RWPE2 (cell line): ENCODE results near the gene C1orf35.

ENCODE experiments used
- ATAC-seq: fragments of 200-7000 bp; cut with Tn5 transposase; 3 replicates; pipeline ENCODE4 v1.9.1; 2021; ENCODE audit warnings: low read depth
- DNase-seq: peaks from one replicate; pipeline ENCODE4 v3.0.0-alpha.2; 2020; ENCODE audit warnings: low spot score
- H3K27ac ChIP-seq: fragments of 450-650 bp; 2 replicates; pipeline ENCODE4 v1.5.1; 2017; ENCODE audit warnings: mild to moderate bottlenecking; ENCODE audit not compliant: poor library complexity, severe bottlenecking
- H3K27me3 ChIP-seq: fragments of 250-450 bp; sonication (Bioruptor Pico); 2 replicates; pipeline ENCODE4 v1.5.1; 2021; ENCODE audit warnings: mild to moderate bottlenecking, moderate library complexity; ENCODE audit not compliant: insufficient read depth, poor library complexity, severe bottlenecking
- H3K36me3 ChIP-seq: fragments of 250-450 bp; sonication (Bioruptor Pico); 2 replicates; pipeline ENCODE4 v1.5.1; 2020; ENCODE audit warnings: low read depth, mild to moderate bottlenecking, moderate library complexity
- H3K4me1 ChIP-seq: fragments of 250-450 bp; sonication (Bioruptor Pico); 2 replicates; pipeline ENCODE4 v1.5.1; 2021; ENCODE audit warnings: mild to moderate bottlenecking, moderate library complexity; ENCODE audit not compliant: insufficient read depth, poor library complexity, severe bottlenecking
- H3K4me3 ChIP-seq: fragments of 250-450 bp; sonication (Bioruptor Pico); 2 replicates; pipeline ENCODE4 v1.5.1; 2021; ENCODE audit warnings: mild to moderate bottlenecking, moderate library complexity; ENCODE audit not compliant: severe bottlenecking
- H3K9me3 ChIP-seq: fragments of 250-450 bp; sonication (Bioruptor Pico); 2 replicates; pipeline ENCODE4 v1.5.1; 2021; ENCODE audit warnings: mild to moderate bottlenecking, moderate library complexity; ENCODE audit not compliant: severe bottlenecking
- CTCF ChIP-seq: fragments of 450-650 bp; IDR thresholded peaks from one replicate; pipeline ENCODE4 v1.5.1; 2017; ENCODE audit warnings: mild to moderate bottlenecking, moderate library complexity; ENCODE audit not compliant: poor library complexity, severe bottlenecking

C1orf35 gene

GRCh38 chr1:228095938-228096337, 7.2 kb downstream of the C1orf35 start:
- Histone ChIP-seq H3K27me3 (no peaks in the 10 kb centered on the region), H3K9me3 (no peaks in the 10 kb centered on the region), H3K27ac (no peak overlapping the region), H3K4me3 (no peak overlapping the region), H3K36me3 (peaks cover 19% of the 10 kb centered on the region), H3K4me1 (no peaks in the 10 kb centered on the region)
- TF ChIP-seq CTCF, result no peak
- DNase-seq (no peak), ATAC-seq (no peak)

GRCh38 chr1:228095161-228095560, 8.0 kb downstream of the C1orf35 start:
- DNase-seq (no peak), ATAC-seq (no peak)
- Histone ChIP-seq H3K36me3 (peaks cover 19% of the 10 kb centered on the region), H3K27me3 (no peaks in the 10 kb centered on the region), H3K4me3 (no peak overlapping the region), H3K4me1 (no peaks in the 10 kb centered on the region), H3K27ac (no peak overlapping the region), H3K9me3 (no peaks in the 10 kb centered on the region)
- TF ChIP-seq CTCF, result no peak

- H3K4me1 ChIP-seq, result no peaks in the 10 kb centered on the region
- DNase-seq, result no peak
- TF ChIP-seq CTCF, result no peak
- H3K36me3 ChIP-seq, result peaks cover 19% of the 10 kb centered on the region
- H3K27me3 ChIP-seq, result no peaks in the 10 kb centered on the region
- no peak for ATAC-seq
- H3K27ac ChIP-seq, result no peak overlapping the region
- H3K4me3 ChIP-seq, result no peak overlapping the region
- H3K9me3 ChIP-seq, result no peaks in the 10 kb centered on the region
These were observed 8.6 kb downstream of the C1orf35 start for GRCh38 chr1:228094432-228095016.

- TF ChIP-seq CTCF, result no peak
These were observed 9.8 kb downstream of the C1orf35 start for GRCh38 chr1:228093050-228093906.

More at GRCh38 chr1:228093050-228093906, 9.8 kb downstream of the C1orf35 start:
- H3K27me3 ChIP-seq, result no peaks in the 10 kb centered on the region
- H3K27ac ChIP-seq, result no peak overlapping the region
- ATAC-seq (no peak), DNase-seq (no peak)
- H3K4me3 ChIP-seq, result no peak overlapping the region
- peaks cover 28% of the 10 kb centered on the region for H3K36me3 ChIP-seq
- H3K9me3 ChIP-seq, result no peaks in the 10 kb centered on the region
- H3K4me1 ChIP-seq, result peaks cover 5% of the 10 kb centered on the region
